ENCODE results near the gene SLC37A3.

DNA sequence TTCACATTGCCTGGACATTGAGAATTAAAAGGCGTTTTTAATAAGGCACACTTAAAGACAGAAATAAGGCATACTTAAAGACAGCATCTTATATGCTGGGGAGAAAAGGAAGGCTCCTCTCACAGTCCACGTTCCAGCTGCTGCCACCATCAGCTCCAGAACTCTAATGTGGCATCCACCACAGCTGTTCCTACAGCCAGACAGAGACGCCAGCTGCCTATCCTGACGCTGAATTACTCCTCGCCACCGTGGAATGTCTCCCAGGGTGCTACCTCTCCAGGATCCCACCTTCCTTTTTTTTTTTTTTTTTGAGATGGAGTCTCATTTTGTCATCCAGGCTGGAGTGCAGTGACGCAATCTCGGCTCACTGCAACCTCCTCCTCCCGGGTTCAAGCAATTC is 30.8 kb downstream of the SLC37A3 start:
- TF ChIP-seq, protein P1, sequence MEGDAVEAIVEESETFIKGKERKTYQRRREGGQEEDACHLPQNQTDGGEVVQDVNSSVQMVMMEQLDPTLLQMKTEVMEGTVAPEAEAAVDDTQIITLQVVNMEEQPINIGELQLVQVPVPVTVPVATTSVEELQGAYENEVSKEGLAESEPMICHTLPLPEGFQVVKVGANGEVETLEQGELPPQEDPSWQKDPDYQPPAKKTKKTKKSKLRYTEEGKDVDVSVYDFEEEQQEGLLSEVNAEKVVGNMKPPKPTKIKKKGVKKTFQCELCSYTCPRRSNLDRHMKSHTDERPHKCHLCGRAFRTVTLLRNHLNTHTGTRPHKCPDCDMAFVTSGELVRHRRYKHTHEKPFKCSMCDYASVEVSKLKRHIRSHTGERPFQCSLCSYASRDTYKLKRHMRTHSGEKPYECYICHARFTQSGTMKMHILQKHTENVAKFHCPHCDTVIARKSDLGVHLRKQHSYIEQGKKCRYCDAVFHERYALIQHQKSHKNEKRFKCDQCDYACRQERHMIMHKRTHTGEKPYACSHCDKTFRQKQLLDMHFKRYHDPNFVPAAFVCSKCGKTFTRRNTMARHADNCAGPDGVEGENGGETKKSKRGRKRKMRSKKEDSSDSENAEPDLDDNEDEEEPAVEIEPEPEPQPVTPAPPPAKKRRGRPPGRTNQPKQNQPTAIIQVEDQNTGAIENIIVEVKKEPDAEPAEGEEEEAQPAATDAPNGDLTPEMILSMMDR (IDR thresholded peaks at IDR 0.05) = no peak
- TF ChIP-seq EZH2 (IDR thresholded peaks at IDR 0.05) (no peak), EZH2phosphoT487 (IDR thresholded peaks at IDR 0.05) (no peak)
